ENCODE data around the gene FMNL2. TPM values are rescaled to one million over a fixed set of nuclear protein-coding genes. Genes with fewer than 3 reads are reported as not detected.

FMNL2 gene
- total RNA-seq, 1 donor from 2014 or later: 34.3 TPM

- no peaks in the 10 kb centered on the region for H3K9me3 Mint-ChIP-seq (ENCODE audit: unreplicated experiment)
- H3K36me3 ChIP-seq (ENCODE audit: insufficient read depth, low read length): no peaks in the 10 kb centered on the region
- H3K27me3 Mint-ChIP-seq (ENCODE audit: low read depth, unreplicated experiment): no peaks in the 10 kb centered on the region
- H3K4me1 ChIP-seq (ENCODE audit: insufficient read depth, low read length): peaks cover under 1% of the 10 kb centered on the region
- H3K4me1 Mint-ChIP-seq (ENCODE audit: low read depth, unreplicated experiment): peaks cover 11% of the 10 kb centered on the region
- H3K9ac ChIP-seq (ENCODE audit: low read length): no peak overlapping the region
- no peak for DNase-seq (ENCODE audit: low read depth)
- H2AFZ ChIP-seq (ENCODE audit: low read depth, low read length): no peak overlapping the region
- TF ChIP-seq CTCF (IDR thresholded peaks at IDR 0.05; ENCODE audit: insufficient read depth, low read depth, low read length) (no peak), EZH2 (IDR thresholded peaks at IDR 0.05; ENCODE audit: insufficient read depth, low read length) (no peak)
- no peak overlapping the region for H3K4me3 ChIP-seq (ENCODE audit: insufficient read depth, low read depth, low read length)
- H3K4me2 ChIP-seq (ENCODE audit: low read length): no peak overlapping the region
- H3K27me3 ChIP-seq (ENCODE audit: insufficient read depth, low read length): no peaks in the 10 kb centered on the region
- no peak overlapping the region for H3K27ac Mint-ChIP-seq (ENCODE audit: unreplicated experiment)
- peaks cover 40% of the 10 kb centered on the region for H4K20me1 ChIP-seq (ENCODE audit: insufficient read depth, low read length)
- H3K9me3 ChIP-seq (ENCODE audit: insufficient read depth, low read depth, low read length): no peaks in the 10 kb centered on the region
- H3K4me3 Mint-ChIP-seq (ENCODE audit: unreplicated experiment): no peak overlapping the region
- no peak overlapping the region for H3K27ac ChIP-seq (ENCODE audit: low read depth, low read length)
- peaks cover 2% of the 10 kb centered on the region for H3K36me3 Mint-ChIP-seq (ENCODE audit: low read depth, unreplicated experiment)
- peaks cover 61% of the 10 kb centered on the region for H3K79me2 ChIP-seq (ENCODE audit: insufficient read depth, low read length)
- FAIRE-seq: no peak
Measured at GRCh38 chr2:152363936-152364335, 29.0 kb downstream of the FMNL2 start.

GRCh38 chr2:152367547-152368390, 32.8 kb downstream of the FMNL2 start:
- peaks cover 22% of the 10 kb centered on the region for H3K4me1 Mint-ChIP-seq (ENCODE audit: low read depth, unreplicated experiment)
- Histone ChIP-seq H3K4me2 (ENCODE audit: low read length) (no peak overlapping the region), H3K79me2 (ENCODE audit: insufficient read depth, low read length) (peaks cover 76% of the 10 kb centered on the region), H3K27me3 (ENCODE audit: insufficient read depth, low read length) (no peaks in the 10 kb centered on the region), H3K36me3 (ENCODE audit: insufficient read depth, low read length) (no peaks in the 10 kb centered on the region), H4K20me1 (ENCODE audit: insufficient read depth, low read length) (peaks cover 60% of the 10 kb centered on the region), H3K9ac (ENCODE audit: low read length) (no peak overlapping the region), H3K4me3 (ENCODE audit: insufficient read depth, low read depth, low read length) (no peak overlapping the region), H3K27ac (ENCODE audit: low read depth, low read length) (no peak overlapping the region), H3K4me1 (ENCODE audit: insufficient read depth, low read length) (peaks cover 13% of the 10 kb centered on the region), H2AFZ (ENCODE audit: low read depth, low read length) (no peak overlapping the region), H3K9me3 (ENCODE audit: insufficient read depth, low read depth, low read length) (no peaks in the 10 kb centered on the region)
- H3K36me3 Mint-ChIP-seq (ENCODE audit: low read depth, unreplicated experiment): peaks cover 2% of the 10 kb centered on the region
- FAIRE-seq (no peak), DNase-seq (ENCODE audit: low read depth) (no peak)
- no peak overlapping the region for H3K4me3 Mint-ChIP-seq (ENCODE audit: unreplicated experiment)
- TF ChIP-seq CTCF (IDR thresholded peaks at IDR 0.05; ENCODE audit: insufficient read depth, low read depth, low read length): no peak
- no peak for TF ChIP-seq EZH2 (IDR thresholded peaks at IDR 0.05; ENCODE audit: insufficient read depth, low read length)
- H3K27me3 Mint-ChIP-seq (ENCODE audit: low read depth, unreplicated experiment): no peaks in the 10 kb centered on the region
- H3K9me3 Mint-ChIP-seq (ENCODE audit: unreplicated experiment): no peaks in the 10 kb centered on the region
- no peak overlapping the region for H3K27ac Mint-ChIP-seq (ENCODE audit: unreplicated experiment)

Data from astrocyte (in vitro differentiated cells and primary cell).